BJ (cell line): Measurements from ENCODE around the gene ZNF789. TPM values are rescaled to one million over a fixed set of nuclear protein-coding genes. Genes with fewer than 3 reads are reported as not detected.

ENCODE experiments used
- CTCF ChIA-PET: fragments of 350-600 bp; formaldehyde crosslinking; extraction: SDS; loops from one replicate; lab custom pipeline; 2021; ENCODE audit warnings: antibody characterized with exemption, inconsistent platforms; lab: Yijun Ruan, JAX
- POLR2A ChIA-PET: fragments of 300-600 bp; sonication (Branson Sonifier 250); formaldehyde crosslinking; extraction: SDS; loops from one replicate; lab custom pipeline; 2021; ENCODE audit warnings: antibody characterized with exemption; lab: Charles Lee
- DNase-seq: peaks from one replicate; pipeline ENCODE4 v3.0.0-alpha.2; 2011; ENCODE audit warnings: low read depth
- H3K27me3 ChIP-seq: 2 replicates; pipeline ENCODE4 v1.6.0; 2011; ENCODE audit warnings: low read length; ENCODE audit not compliant: control insufficient read depth, insufficient read depth
- H3K36me3 ChIP-seq: 2 replicates; pipeline ENCODE4 v1.5.1; 2011; ENCODE audit warnings: low read length; ENCODE audit not compliant: control insufficient read depth, insufficient read depth
- H3K4me3 ChIP-seq: 2 replicates; pipeline ENCODE4 v1.5.1; 2011; ENCODE audit warnings: low read depth, mild to moderate bottlenecking, control low read depth, low read length
- CTCF ChIP-seq: IDR thresholded peaks from 2 replicates; pipeline ENCODE4 v1.5.1; 2011; ENCODE audit warnings: low read depth, mild to moderate bottlenecking, control low read depth, inconsistent platforms, low read length, moderate library complexity; ENCODE audit not compliant: insufficient read depth
- polyA plus RNA-seq: library from polyadenylated mRNA; depleted of rRNA; stranded (reverse); fragments of >200 nt; gene quantifications from 2 replicates; pipeline ENCODE4 v1.2.3, GENCODE V29; 2011

Gene ZNF789
- polyA plus RNA-seq, 1 experiment: 8.2 TPM

- CTCF ChIA-PET: no interaction called here
Measured at GRCh38 chr7:99446096-99446495, 26.6 kb upstream of the ZNF789 start.

GRCh38 chr7:99447943-99448342 lies 24.7 kb upstream of the ZNF789 start:
- Histone ChIP-seq H3K4me3 (no peak overlapping the region), H3K36me3 (peaks cover 42% of the 10 kb centered on the region), H3K27me3 (no peaks in the 10 kb centered on the region)
- ChIA-PET POLR2A (no interaction called here), CTCF (interaction anchor here (1.1 to 1.5 kb wide), 2 partner anchors 13 to 32 kb away, joined by 3 read pairs; no protein-coding TSS in a partner anchor)
- DNase-seq: no peak
- peak; percentile 25; the same call in 1 of the 2 replicates for TF ChIP-seq CTCF

More at GRCh38 chr7:99446096-99446495, 26.6 kb upstream of the ZNF789 start:
- POLR2A ChIA-PET: no interaction called here
- no peak for DNase-seq
- no peak for TF ChIP-seq CTCF
- Histone ChIP-seq H3K36me3 (peaks cover 38% of the 10 kb centered on the region), H3K27me3 (no peaks in the 10 kb centered on the region), H3K4me3 (no peak overlapping the region)

- POLR2A ChIA-PET: no interaction called here
- no peak for TF ChIP-seq CTCF
- H3K4me3 ChIP-seq: no peak overlapping the region
- H3K36me3 ChIP-seq: peaks cover 48% of the 10 kb centered on the region
- DNase-seq: no peak
- H3K27me3 ChIP-seq: no peaks in the 10 kb centered on the region
- CTCF ChIA-PET: interaction anchor here (1.1 kb wide), 1 partner anchor 33 kb away, joined by 3 read pairs; no protein-coding TSS in a partner anchor
Measured at GRCh38 chr7:99448855-99449254, 23.8 kb upstream of the ZNF789 start.

- POLR2A ChIA-PET: no interaction called here
- Histone ChIP-seq H3K4me3 (no peak overlapping the region), H3K27me3 (no peaks in the 10 kb centered on the region), H3K36me3 (peaks cover 50% of the 10 kb centered on the region)
- CTCF ChIA-PET: interaction anchor here (1.1 kb wide), 1 partner anchor 34 kb away, joined by 3 read pairs; no protein-coding TSS in a partner anchor
- no peak for DNase-seq
- no peak for TF ChIP-seq CTCF
Measured at GRCh38 chr7:99449326-99449725, 23.4 kb upstream of the ZNF789 start.

- DNase-seq: no peak
- H3K4me3 ChIP-seq: no peak overlapping the region
- H3K36me3 ChIP-seq: peaks cover 44% of the 10 kb centered on the region
- CTCF ChIA-PET: no interaction called here
- no peak for TF ChIP-seq CTCF
- POLR2A ChIA-PET: no interaction called here
- no peaks in the 10 kb centered on the region for H3K27me3 ChIP-seq
Measured at GRCh38 chr7:99451936-99452335, 20.8 kb upstream of the ZNF789 start.
